GM21423 (cell line): ENCODE results near the gene TTC28.

Source experiments
- ATAC-seq: cut with Tn5 transposase; IDR thresholded peaks from one replicate; pipeline ENCODE4 v1.9.1; 2021; ENCODE audit warnings: mild to moderate bottlenecking, moderate library complexity; ENCODE audit not compliant: unreplicated experiment

TTC28 gene

GRCh38 chr22:28411125-28411524 lies 268.5 kb downstream of the TTC28 start:
- no peak for ATAC-seq

GRCh38 chr22:28410050-28410816 lies 269.4 kb downstream of the TTC28 start:
- no peak for ATAC-seq

- ATAC-seq, result no peak
Measured at GRCh38 chr22:28408709-28409108, 270.9 kb downstream of the TTC28 start.

DNA sequence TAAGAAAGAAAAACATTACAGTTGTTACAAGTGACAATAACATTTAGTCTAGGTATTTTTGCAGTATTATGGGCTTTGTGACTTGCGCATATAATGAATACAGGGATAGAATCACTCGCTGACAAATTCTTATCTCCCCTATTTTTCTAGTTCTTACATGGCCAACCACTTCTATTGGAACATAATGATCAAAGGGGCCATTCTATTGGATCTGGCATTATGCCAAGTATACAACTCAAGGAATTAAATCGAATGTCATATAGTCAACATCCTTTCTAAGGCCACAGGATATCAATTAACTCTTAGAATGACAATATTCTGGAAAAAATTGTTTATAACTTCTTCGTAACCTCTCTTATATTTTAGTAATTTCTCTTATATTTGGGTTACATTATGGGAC lies 272.0 kb downstream of the TTC28 start:
- no peak for ATAC-seq

DNA sequence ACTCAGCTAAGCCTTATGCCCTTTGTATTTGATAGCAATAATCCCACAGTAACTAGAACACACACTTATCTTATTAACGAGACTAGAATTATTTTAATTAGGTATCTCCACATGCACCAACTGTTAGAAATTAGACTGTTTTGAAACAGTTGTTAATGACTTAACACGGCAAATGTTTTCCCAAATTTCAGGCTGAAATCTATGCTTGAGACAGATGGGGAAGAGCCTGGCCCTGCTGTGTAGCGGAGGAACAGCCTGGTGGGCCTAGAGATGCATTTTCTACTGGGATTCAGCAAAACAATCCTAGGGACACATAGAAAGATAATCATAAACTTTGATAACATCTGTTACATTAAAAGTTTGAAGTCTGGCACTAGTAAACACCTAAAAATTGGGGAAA lies 273.4 kb downstream of the TTC28 start:
- no peak for ATAC-seq

DNA sequence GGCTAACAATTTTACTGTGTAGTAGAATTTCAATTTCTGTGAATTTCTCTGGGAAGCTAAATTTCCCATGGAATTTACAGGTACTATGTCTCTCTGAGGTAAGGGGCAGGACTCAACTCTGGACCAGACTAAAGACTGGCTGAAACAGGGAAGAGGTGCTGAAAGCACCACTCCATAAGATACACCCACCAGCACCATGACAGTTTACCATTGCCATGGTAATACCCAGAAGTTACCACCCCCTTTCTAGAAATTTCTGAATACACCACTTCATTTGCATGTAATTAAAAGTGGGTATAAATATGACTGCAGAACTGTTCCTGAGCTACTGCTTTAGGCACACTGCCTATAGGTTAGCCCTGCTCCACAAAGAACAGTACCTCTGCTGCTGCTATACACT lies 274.1 kb downstream of the TTC28 start:
- no peak for ATAC-seq

GRCh38 chr22:28402539-28402938 lies 277.1 kb downstream of the TTC28 start:
- no peak for ATAC-seq

DNA sequence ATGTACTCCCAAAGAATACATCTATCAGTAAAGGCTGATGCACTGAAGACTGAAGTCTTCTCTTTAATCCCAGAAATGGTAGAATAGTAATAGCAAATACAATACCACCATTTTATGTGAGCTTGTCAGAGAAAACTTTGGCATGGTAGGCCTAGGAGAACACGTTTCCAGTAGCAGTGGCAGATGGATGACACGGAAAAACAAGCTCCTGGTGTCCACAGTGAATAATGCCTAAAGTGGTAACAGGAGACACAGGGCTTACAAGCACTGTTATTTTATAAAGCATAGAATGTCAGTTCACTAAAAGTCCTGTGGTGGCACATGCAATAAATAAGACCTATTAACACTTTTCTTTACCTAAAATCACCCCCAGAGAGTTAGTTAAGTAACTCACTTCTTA lies 277.6 kb downstream of the TTC28 start:
- ATAC-seq, result no peak

DNA sequence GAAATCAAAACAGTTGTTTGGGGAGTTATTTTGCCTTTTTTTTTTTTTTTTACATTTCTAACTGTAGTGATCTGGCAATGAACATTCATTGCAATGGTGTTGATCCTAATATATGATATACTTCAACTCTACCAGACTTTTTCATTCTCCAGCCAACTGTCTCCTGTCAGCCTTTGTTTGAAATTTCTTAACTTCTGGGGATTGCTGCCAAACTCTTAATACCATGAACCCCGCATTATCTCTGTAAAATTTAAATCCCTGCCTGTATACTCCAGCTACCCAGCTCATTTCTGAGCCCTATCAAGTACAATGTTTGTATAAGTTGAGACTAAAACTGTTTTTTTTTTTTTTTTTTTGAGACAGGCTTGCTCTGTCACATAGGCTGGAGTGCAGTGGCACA lies 280.7 kb downstream of the TTC28 start:
- ATAC-seq, result no peak

GRCh38 chr22:28398355-28398754 lies 281.3 kb downstream of the TTC28 start:
- no peak for ATAC-seq

GRCh38 chr22:28397306-28397705 lies 282.3 kb downstream of the TTC28 start:
- ATAC-seq, result no peak

DNA sequence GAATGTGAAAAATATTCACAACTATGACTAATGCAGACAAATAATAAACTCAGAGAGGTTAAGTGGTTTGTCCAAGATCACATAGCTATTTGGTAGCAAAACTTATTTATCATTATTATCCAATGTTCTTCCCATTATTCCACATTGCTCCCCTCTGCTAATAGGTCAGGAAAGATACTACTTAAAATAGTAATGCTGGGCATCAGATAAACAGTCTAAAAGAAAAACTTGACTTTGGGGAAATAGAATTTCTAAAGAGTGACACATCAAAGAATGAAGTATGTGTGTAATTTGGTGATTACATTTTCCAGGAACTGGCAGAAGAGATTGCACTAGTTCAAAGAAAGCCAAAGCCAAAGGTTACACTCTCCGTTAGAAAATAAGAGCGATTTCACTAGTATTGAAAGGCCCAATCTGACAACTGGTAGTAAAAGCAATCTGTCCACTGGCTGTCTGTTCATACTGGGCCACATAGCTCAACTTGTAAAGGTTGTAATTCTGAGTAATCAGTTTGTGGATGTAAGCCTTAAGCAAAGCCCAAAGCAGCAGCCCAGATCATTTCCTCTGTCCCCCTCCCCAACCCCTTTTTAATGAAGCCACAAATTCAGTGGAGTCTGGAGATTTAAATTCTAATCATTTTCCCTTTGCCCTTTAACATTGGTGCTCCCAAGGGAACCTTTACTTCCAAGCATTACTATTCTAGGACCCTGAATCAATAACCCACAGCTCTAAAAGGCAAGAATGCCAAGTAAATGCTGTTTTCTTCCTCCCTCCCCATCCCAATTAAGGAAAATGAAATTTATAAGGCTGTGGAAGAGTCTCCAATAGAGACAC lies 283.5 kb downstream of the TTC28 start:
- ATAC-seq, result no peak

DNA sequence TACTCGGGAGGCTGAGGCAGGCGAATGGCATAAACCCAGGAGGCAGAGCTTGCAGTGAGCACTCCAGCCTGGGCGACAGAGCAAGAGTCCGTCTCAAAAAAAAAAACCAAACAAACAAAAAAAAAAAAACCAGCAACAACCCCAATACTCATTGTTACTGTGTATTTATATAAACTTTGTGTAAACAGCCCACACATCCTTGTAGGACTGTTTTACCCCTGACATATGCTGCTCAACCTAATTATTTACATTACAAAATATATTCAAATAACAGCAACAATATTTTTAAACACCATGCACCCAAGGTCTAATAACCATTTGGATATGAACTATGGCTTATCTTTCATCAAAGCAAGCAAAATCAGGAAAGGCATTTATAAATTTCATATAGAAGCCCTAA lies 284.1 kb downstream of the TTC28 start:
- ATAC-seq, result no peak

- no peak for ATAC-seq
Measured at GRCh38 chr22:28394513-28395110, 285.0 kb downstream of the TTC28 start.

DNA sequence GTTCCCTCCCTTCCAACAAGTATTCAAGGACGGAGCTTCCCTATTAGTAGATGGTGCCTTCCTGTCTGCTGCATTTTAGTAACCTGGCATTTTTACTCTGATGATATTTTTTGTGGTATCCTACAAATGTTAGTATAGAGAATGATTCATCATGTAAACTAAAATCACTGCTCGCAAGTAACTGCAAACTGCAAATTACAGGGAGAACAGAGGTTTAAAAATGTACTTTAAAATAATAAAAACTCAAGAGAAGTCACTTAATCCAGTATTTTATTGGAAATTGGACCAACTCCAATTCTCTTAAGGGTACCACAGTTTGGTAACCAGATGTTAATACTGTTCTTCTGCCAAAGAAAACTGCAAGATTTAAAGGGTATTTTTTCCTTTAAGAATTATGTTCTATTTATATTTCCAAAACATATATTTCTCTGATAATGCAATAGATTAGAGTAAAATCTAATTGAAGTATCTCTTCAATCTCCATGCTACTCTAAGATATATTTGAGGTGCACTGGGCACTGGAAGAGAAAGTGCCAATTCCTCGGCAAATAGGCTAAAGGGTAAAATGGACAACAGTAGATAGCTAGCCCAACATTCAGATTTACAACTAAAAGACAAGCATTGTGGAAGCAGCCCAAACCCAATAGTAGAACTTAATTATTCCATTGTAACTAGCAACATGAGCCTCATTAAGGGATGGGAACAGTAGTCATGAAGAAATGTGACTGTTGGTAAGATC lies 298.0 kb downstream of the TTC28 start:
- ATAC-seq, result no peak

DNA sequence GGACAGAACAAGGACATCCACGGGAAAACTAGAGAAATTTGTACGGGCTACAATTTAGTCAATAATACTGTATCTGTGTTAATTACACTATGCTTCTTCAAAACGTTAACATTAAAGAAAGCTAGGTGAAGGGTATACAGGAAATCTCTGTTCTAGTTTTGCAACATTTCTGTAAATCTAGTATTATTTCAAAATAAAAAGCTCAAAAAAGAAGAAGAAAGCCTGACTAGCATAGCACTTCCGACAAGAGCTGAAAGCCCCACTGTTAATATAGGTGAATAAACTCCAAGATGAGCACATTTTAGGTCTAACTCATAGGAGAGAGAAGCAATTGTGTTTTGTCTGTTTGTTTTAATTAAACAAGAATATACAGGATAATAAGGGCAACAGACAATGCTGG lies 299.7 kb downstream of the TTC28 start:
- no peak for ATAC-seq

DNA sequence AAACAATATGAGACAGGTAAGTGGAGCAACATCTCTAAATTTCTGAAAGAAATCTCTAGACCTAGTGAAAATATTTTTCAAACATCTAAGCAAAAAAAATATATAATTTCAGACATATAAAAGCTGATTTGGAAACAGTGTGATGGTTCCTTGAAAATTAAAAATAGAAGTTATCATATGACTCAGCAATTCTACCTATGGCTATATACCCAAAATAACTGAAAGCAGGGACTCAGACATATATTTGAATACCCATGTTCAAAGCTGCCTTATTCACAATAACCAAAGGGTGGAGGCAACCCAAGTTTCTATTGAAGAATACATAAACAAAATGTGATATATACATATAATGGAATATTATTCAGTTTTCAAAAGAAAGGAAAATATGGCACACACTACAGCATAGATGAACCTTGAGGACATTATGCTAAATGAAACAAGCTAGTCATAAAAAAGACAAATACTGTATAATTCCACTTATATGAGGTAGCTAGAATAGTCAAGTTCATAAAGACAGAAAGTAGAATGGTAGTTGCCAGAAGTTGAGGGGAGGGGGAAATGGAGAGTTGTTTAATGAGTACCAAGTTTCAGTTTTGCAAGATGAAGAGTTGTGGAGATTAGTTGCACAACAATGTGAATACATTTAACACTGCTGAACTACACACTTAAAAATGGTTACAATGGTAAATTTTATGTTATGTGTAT lies 300.4 kb downstream of the TTC28 start:
- ATAC-seq, result no peak

- ATAC-seq, result no peak
Measured at GRCh38 chr22:28375761-28376534, 303.7 kb downstream of the TTC28 start.

DNA sequence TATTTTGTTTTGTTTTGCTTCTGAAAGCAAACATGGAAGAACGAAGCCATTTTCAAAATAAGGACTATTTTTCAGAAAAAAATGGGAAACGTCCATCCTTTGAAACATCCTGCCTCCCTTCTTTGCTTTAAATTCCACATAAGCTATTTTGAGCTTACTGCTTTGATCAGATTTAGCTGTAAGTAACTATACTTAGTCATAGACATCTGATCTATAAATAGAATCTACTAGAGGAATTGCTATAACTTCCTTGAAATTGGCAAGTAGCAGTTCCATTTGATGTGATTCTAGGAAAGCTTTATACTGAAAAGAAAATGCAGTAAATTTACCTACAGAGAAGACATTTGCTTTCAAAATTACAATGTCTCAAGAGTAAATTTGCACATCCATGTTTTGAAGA lies 305.8 kb downstream of the TTC28 start:
- no peak for ATAC-seq

- no peak for ATAC-seq
Measured at GRCh38 chr22:28369854-28370253, 309.8 kb downstream of the TTC28 start.
